Endothelial cell of umbilical vein (primary cell): Measurements from ENCODE around the gene BORCS6. TPM values are rescaled to one million over a fixed set of nuclear protein-coding genes. Genes with fewer than 3 reads are reported as not detected.

Experiments
- BruUV-seq: library from RNA; stranded (reverse); fragments of 400-500 nt; replicated peaks from 2 replicates; lab custom pipeline; 2021; lab: Mats Ljungman, UMichigan
- CTCF ChIA-PET: fragments of 300-600, 350-600 bp; sonication (Branson Sonifier 250); formaldehyde crosslinking; loops from one replicate; lab custom pipeline; 2021; ENCODE audit warnings: antibody characterized with exemption, inconsistent platforms; lab: Charles Lee
- POLR2A ChIA-PET: fragments of 300-600, 350-600 bp; sonication (Branson Sonifier 250); formaldehyde crosslinking; loops from one replicate; lab custom pipeline; 2021; ENCODE audit warnings: antibody characterized with exemption, inconsistent platforms; lab: Charles Lee
- DNase-seq: peaks from one replicate; pipeline ENCODE4 v3.0.0-alpha.2; 2011; ENCODE audit warnings: low read depth, low spot score
- FAIRE-seq: peaks from 2 replicates; lab custom pipeline; 2011; peaks lifted over from hg19 to GRCh38; lab: Jason Lieb, UNC
- H2AFZ ChIP-seq: 2 replicates; pipeline ENCODE4 v1.6.0; 2012; ENCODE audit warnings: low read depth, low read length, control low read depth, inconsistent platforms
- H3K27ac ChIP-seq: 2 replicates; pipeline ENCODE4 v1.5.1; 2011; ENCODE audit warnings: low read depth, mild to moderate bottlenecking, control low read depth, low read length, moderate library complexity; ENCODE audit not compliant: insufficient read depth
- H3K27me3 ChIP-seq, 2 experiments: 2 replicates each; pipeline versions ENCODE4 v1.6.0 to v1.6.1; 2011; ENCODE audit warnings: low read length in 2 of 2, mixed read lengths in 1 of 2; ENCODE audit not compliant: control insufficient read depth in 2 of 2, insufficient read depth in 2 of 2
- H3K36me3 ChIP-seq, 2 experiments: 2 replicates in 1 of 2; 3 replicates in 1 of 2; pipeline ENCODE4 v1.5.1; 2011; ENCODE audit warnings: low read length in 2 of 2, mild to moderate bottlenecking in 1 of 2, moderate library complexity in 1 of 2; ENCODE audit not compliant: control insufficient read depth in 2 of 2, insufficient read depth in 2 of 2; ENCODE audit errors: extremely low read depth in 1 of 2
- H3K4me1 ChIP-seq: 3 replicates; pipeline ENCODE4 v1.5.1; 2011; ENCODE audit warnings: mild to moderate bottlenecking, low read length; ENCODE audit not compliant: control insufficient read depth, insufficient read depth; ENCODE audit errors: extremely low read depth
- H3K4me2 ChIP-seq: 2 replicates; pipeline ENCODE4 v1.6.1; 2011; ENCODE audit warnings: low read length, control low read depth, mixed read lengths; ENCODE audit not compliant: insufficient read depth
- H3K4me3 ChIP-seq, 3 experiments: fragments of 200-600 bp in 1 of 3; sonication (generic), shearing (Covaris generic) in 1 of 3; replicated peaks in 1 of 3; 2 replicates each; pipeline ENCODE4 v1.5.1; 2011 to 2016; ENCODE audit warnings: control low read depth in 3 of 3, low read length in 3 of 3, mild to moderate bottlenecking in 2 of 3, inconsistent platforms in 1 of 3, low read depth in 1 of 3, moderate library complexity in 1 of 3; ENCODE audit not compliant: insufficient read depth in 1 of 3
- H3K79me2 ChIP-seq: 2 replicates; pipeline ENCODE4 v1.6.0; 2012; ENCODE audit warnings: low read length, inconsistent platforms; ENCODE audit not compliant: control insufficient read depth, insufficient read depth
- H3K9ac ChIP-seq: replicated peaks from 2 replicates; pipeline ENCODE3; 2011; ENCODE audit warnings: low read length, control low read depth; ENCODE audit not compliant: insufficient read depth; ENCODE audit errors: extremely low read depth
- H3K9me1 ChIP-seq: replicated peaks from 3 replicates; pipeline ENCODE4 v1.6.0; 2011; ENCODE audit warnings: mild to moderate bottlenecking, low read length; ENCODE audit not compliant: control insufficient read depth, insufficient read depth; ENCODE audit errors: extremely low read depth
- H3K9me3 ChIP-seq: replicated peaks from 2 replicates; pipeline ENCODE4 v1.5.1; 2012; ENCODE audit warnings: low read length, inconsistent platforms; ENCODE audit not compliant: control insufficient read depth, insufficient read depth
- H4K20me1 ChIP-seq: replicated peaks from 2 replicates; pipeline ENCODE3; 2011; ENCODE audit warnings: mild to moderate bottlenecking, low read length; ENCODE audit not compliant: control insufficient read depth, insufficient read depth; ENCODE audit errors: extremely low read depth
- EZH2 ChIP-seq: IDR thresholded peaks from 2 replicates; pipeline ENCODE4 v1.6.1; 2012; ENCODE audit warnings: borderline replicate concordance, low read depth, mild to moderate bottlenecking, moderate library complexity, low read length, inconsistent platforms; ENCODE audit not compliant: severe bottlenecking
- FOS ChIP-seq: IDR thresholded peaks from 2 replicates; pipeline ENCODE4 v1.6.1; 2011; ENCODE audit warnings: mild to moderate bottlenecking, low read length, moderate library complexity, borderline replicate concordance; ENCODE audit not compliant: insufficient read depth
- GATA2 ChIP-seq: IDR thresholded peaks from 2 replicates; pipeline ENCODE4 v1.7.0; 2011; ENCODE audit warnings: low read depth, mild to moderate bottlenecking, moderate library complexity, mixed read lengths, low read length; ENCODE audit not compliant: insufficient read length, insufficient read depth
- JUN ChIP-seq: IDR thresholded peaks from 2 replicates; pipeline ENCODE4 v1.6.1; 2011; ENCODE audit warnings: borderline replicate concordance, low read depth; ENCODE audit not compliant: insufficient read length, insufficient read depth
- MYC ChIP-seq: IDR thresholded peaks from one replicate; pipeline ENCODE4 v1.6.1; 2011; ENCODE audit warnings: mild to moderate bottlenecking, low read depth, low read length
- POLR2A ChIP-seq: IDR thresholded peaks from 2 replicates; pipeline ENCODE4 v1.6.1; 2012; ENCODE audit warnings: low read depth, mild to moderate bottlenecking, control low read depth, low read length
- POLR2AphosphoS5 ChIP-seq: IDR thresholded peaks from 2 replicates; pipeline ENCODE4 v1.6.1; 2012; ENCODE audit warnings: low read depth, mild to moderate bottlenecking, control low read depth, low read length, moderate library complexity; ENCODE audit not compliant: insufficient read depth
- dilution Hi-C: fragments of 300-500 bp; cut with MboI; formaldehyde crosslinking; loops from one replicate; pipeline ENCODE4 v1.15.0; 2019; ENCODE audit warnings: low sequenced_read_pairs; ENCODE audit not compliant: extremely low pct_ligation_motif_present
- intact Hi-C: fragments of 100-400 bp; cut with micrococcal nuclease; formaldehyde crosslinking; loops from one replicate; pipeline ENCODE4 v1.10.0; 2022
- microRNA counts: library from miRNA; unstranded; fragments of <30 nt; microRNA quantifications from one replicate; lab custom pipeline; 2016
- microRNA-seq: library from miRNA; unstranded; fragments of <30 nt; microRNA quantifications from one replicate; pipeline ENCODE4 v1.2.0, GENCODE V29; 2021; ENCODE audit warnings: borderline number of aligned reads, borderline replicate concordance
- polyA plus RNA-seq, 4 experiments: library from polyadenylated mRNA; depleted of rRNA in 3 of 4; stranded (reverse) in 3 of 4; unstranded in 1 of 4; fragments of >200 nt; gene quantifications; 2 replicates each; pipeline versions ENCODE4 v1.2.1 to v1.2.3, GENCODE V29; 2011 to 2012; ENCODE audit warnings: missing spikeins in 1 of 4
- total RNA-seq: library from RNA; stranded (reverse); gene quantifications from 2 replicates; pipeline ENCODE4 v1.2.3, GENCODE V29; 2021
- TF ChIP-seq, protein P1 (sequence below): IDR thresholded peaks from 2 replicates; pipeline ENCODE4 v1.6.1; 2011; ENCODE audit not compliant: insufficient read depth, insufficient read length
- TF ChIP-seq, protein P2 (sequence below), 2 donors: IDR thresholded peaks; 1 replicate in 1 of 2; 2 replicates in 1 of 2; pipeline ENCODE4 v1.5.1; 2011; ENCODE audit warnings: low read length in 2 of 2, mild to moderate bottlenecking in 2 of 2, moderate library complexity in 2 of 2, control low read depth in 1 of 2, inconsistent platforms in 1 of 2, low read depth in 1 of 2; ENCODE audit not compliant: insufficient read depth in 1 of 2; ENCODE audit errors: extremely low read depth in 1 of 2

The BORCS6 gene
- total and polyA plus RNA-seq, 2 donors (not counting 3 experiments of a cell fraction or from before 2014, with no cell fraction given): 8.0 to 9.0 TPM

DNA sequence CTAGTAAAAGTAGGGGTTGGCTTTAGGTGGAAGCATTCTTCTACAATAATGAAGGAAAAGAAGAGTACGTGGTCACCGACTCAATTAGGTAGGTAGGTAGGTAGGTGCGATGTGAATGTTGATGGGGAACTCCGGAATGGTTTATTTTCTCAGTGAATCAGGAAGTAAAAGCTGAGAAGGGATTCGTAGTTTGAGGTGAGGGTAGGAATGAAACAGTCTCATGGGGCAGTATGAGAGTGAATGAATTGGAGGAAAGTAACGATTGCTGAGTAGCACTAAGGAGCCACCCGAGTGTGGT lies 51.7 kb downstream of the BORCS6 start:
- peak overlapping the region; percentile 83 for H2AFZ ChIP-seq
- intact Hi-C loops: loop anchor here (1.0 kb wide), 5 partner anchors 12 to 162 kb away; no protein-coding TSS in a partner anchor

More for the DNA sequence above, 51.7 kb downstream of the BORCS6 start:
- peaks cover 14% of the 10 kb centered on the region for H3K4me1 ChIP-seq
- peaks cover 0 to 21% of the 10 kb centered on the region in 2 experiments for H3K36me3 ChIP-seq
- dilution Hi-C loops: no loop called here
- DNase-seq: no peak
- peak overlapping the region in 2 of 3 experiments; percentile 17 to 42 for H3K4me3 ChIP-seq
- H3K27me3 ChIP-seq: no peaks in the 10 kb centered on the region
- no peak for FAIRE-seq
- POLR2A ChIA-PET: interaction anchor here (1.0 to 1.3 kb wide), 2 partner anchors 14 to 35 kb away, joined by 4 to 5 read pairs; partner anchors contain the start of gene PER1
- H3K9me1 ChIP-seq: no peaks in the 10 kb centered on the region
- CTCF ChIA-PET: interaction anchor here (0.7 to 5.6 kb wide), 12 partner anchors 15 to 163 kb away, joined by 3 to 72 read pairs (median 4); partner anchors contain the start of gene HES7
- BruUV-seq: no TSS peak
- no peaks in the 10 kb centered on the region for H3K9me3 ChIP-seq
- TF ChIP-seq EZH2 (no peak), POLR2A (no peak), JUN (no peak), POLR2AphosphoS5 (no peak), MYC (no peak), FOS (no peak), GATA2 (no peak)
- TF ChIP-seq, protein P1, sequence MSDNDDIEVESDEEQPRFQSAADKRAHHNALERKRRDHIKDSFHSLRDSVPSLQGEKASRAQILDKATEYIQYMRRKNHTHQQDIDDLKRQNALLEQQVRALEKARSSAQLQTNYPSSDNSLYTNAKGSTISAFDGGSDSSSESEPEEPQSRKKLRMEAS: no peak
- TF ChIP-seq, protein P2, sequence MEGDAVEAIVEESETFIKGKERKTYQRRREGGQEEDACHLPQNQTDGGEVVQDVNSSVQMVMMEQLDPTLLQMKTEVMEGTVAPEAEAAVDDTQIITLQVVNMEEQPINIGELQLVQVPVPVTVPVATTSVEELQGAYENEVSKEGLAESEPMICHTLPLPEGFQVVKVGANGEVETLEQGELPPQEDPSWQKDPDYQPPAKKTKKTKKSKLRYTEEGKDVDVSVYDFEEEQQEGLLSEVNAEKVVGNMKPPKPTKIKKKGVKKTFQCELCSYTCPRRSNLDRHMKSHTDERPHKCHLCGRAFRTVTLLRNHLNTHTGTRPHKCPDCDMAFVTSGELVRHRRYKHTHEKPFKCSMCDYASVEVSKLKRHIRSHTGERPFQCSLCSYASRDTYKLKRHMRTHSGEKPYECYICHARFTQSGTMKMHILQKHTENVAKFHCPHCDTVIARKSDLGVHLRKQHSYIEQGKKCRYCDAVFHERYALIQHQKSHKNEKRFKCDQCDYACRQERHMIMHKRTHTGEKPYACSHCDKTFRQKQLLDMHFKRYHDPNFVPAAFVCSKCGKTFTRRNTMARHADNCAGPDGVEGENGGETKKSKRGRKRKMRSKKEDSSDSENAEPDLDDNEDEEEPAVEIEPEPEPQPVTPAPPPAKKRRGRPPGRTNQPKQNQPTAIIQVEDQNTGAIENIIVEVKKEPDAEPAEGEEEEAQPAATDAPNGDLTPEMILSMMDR (IDR thresholded peaks at IDR 0.05; ENCODE audit: extremely low read depth in 1 of 2, insufficient read depth in 1 of 2, low read depth in 1 of 2, low read length in 2 of 2): no peak
- no peaks in the 10 kb centered on the region for H3K79me2 ChIP-seq
- no peak overlapping the region for H3K27ac ChIP-seq
- peak overlapping the region; percentile 40 for H3K9ac ChIP-seq
- H4K20me1 ChIP-seq: no peaks in the 10 kb centered on the region
- peak overlapping the region; percentile 92 for H3K4me2 ChIP-seq

MicroRNAs within 50 kb of the gene (microRNA counts, 767-probe panel; counts per million panel counts)
- 723 counts per million, percentile 96 among the panel's probes with 10 or more counts for microRNA hsa-miR-4521 (lab: Ali Mortazavi, UCI)

Small RNA genes within 50 kb of the gene (microRNA-seq; reads per million reads assigned to microRNA genes)
- 224 reads per million, percentile 68 among the genes with 10 or more reads in this experiment for gene MIR4521
- not detected for gene MIR6883

Other genes starting within 250 kb of the BORCS6 start
- not detected in 2 replicates for gene GUCY2D, start 187.6 kb downstream of the BORCS6 start, total RNA-seq
- gene GUCY2D, start 187.6 kb downstream of the BORCS6 start, polyA plus RNA-seq: not detected in 2 replicates
- gene ALOX15B, start 151.1 kb downstream of the BORCS6 start, total RNA-seq: not detected in 2 replicates
- not detected in 2 replicates for gene ALOX15B, start 151.1 kb downstream of the BORCS6 start, polyA plus RNA-seq
- not detected in 2 replicates for gene ALOX12B, start 102.5 kb downstream of the BORCS6 start, total RNA-seq
- not detected in 2 replicates for gene ALOX12B, start 102.5 kb downstream of the BORCS6 start, polyA plus RNA-seq
- gene ALOXE3, start 71.7 kb downstream of the BORCS6 start, total RNA-seq: not detected in 2 replicates
- gene ALOXE3, start 71.7 kb downstream of the BORCS6 start, polyA plus RNA-seq: 0.01 TPM in 1 of 2 replicates, not detected in the other
- 0.51 TPM in 1 of 2 replicates, not detected in the other for gene HES7, start 66.1 kb downstream of the BORCS6 start, total RNA-seq
- 0.19 and 0.33 TPM in 2 replicates for gene HES7, start 66.1 kb downstream of the BORCS6 start, polyA plus RNA-seq
- 32.1 and 36.5 TPM in 2 replicates for gene PER1, start 37.8 kb downstream of the BORCS6 start, total RNA-seq
- 12.1 and 13.6 TPM in 2 replicates for gene PER1, start 37.8 kb downstream of the BORCS6 start, polyA plus RNA-seq
- gene VAMP2, start 27.2 kb downstream of the BORCS6 start, total RNA-seq: 31.7 and 35.9 TPM in 2 replicates
- 28.7 and 38.0 TPM in 2 replicates for gene VAMP2, start 27.2 kb downstream of the BORCS6 start, polyA plus RNA-seq
- 20.0 and 20.4 TPM in 2 replicates for gene TMEM107, start 13.8 kb downstream of the BORCS6 start, total RNA-seq
- 31.6 and 36.9 TPM in 2 replicates for gene TMEM107, start 13.8 kb downstream of the BORCS6 start, polyA plus RNA-seq
- 104 and 107 TPM in 2 replicates for gene AURKB, start 20.4 kb upstream of the BORCS6 start, total RNA-seq
- gene AURKB, start 20.4 kb upstream of the BORCS6 start, polyA plus RNA-seq: 67.8 and 69.2 TPM in 2 replicates
- 49.9 and 53.2 TPM in 2 replicates for gene CTC1, start 57.9 kb upstream of the BORCS6 start, total RNA-seq
- 36.3 and 38.3 TPM in 2 replicates for gene CTC1, start 57.9 kb upstream of the BORCS6 start, polyA plus RNA-seq
- 84.1 and 108 TPM in 2 replicates for gene PFAS, start 59.1 kb upstream of the BORCS6 start, total RNA-seq
- 31.4 and 34.1 TPM in 2 replicates for gene PFAS, start 59.1 kb upstream of the BORCS6 start, polyA plus RNA-seq
- 36.5 and 36.8 TPM in 2 replicates for gene RANGRF, start 98.5 kb upstream of the BORCS6 start, total RNA-seq
- 52.7 and 52.9 TPM in 2 replicates for gene RANGRF, start 98.5 kb upstream of the BORCS6 start, polyA plus RNA-seq
- 7.7 and 9.4 TPM in 2 replicates for gene SLC25A35, start 105.2 kb upstream of the BORCS6 start, total RNA-seq
- gene SLC25A35, start 105.2 kb upstream of the BORCS6 start, polyA plus RNA-seq: 7.6 and 8.1 TPM in 2 replicates
- gene ARHGEF15, start 120.1 kb upstream of the BORCS6 start, total RNA-seq: 78.6 and 108 TPM in 2 replicates
- gene ARHGEF15, start 120.1 kb upstream of the BORCS6 start, polyA plus RNA-seq: 119 and 355 TPM in 2 replicates
- gene ODF4, start 149.7 kb upstream of the BORCS6 start, total RNA-seq: not detected in 2 replicates
- gene ODF4, start 149.7 kb upstream of the BORCS6 start, polyA plus RNA-seq: not detected in 2 replicates
- 1,739 and 1,805 TPM in 2 replicates for gene RPL26, start 193.0 kb upstream of the BORCS6 start, total RNA-seq
- 1,647 and 2,229 TPM in 2 replicates for gene RPL26, start 193.0 kb upstream of the BORCS6 start, polyA plus RNA-seq
- not detected in 2 replicates for gene RNF222, start 207.6 kb upstream of the BORCS6 start, total RNA-seq
- gene RNF222, start 207.6 kb upstream of the BORCS6 start, polyA plus RNA-seq: not detected in 2 replicates
- gene NDEL1, start 245.7 kb upstream of the BORCS6 start, total RNA-seq: 60.0 and 65.7 TPM in 2 replicates
- 87.4 and 93.0 TPM in 2 replicates for gene NDEL1, start 245.7 kb upstream of the BORCS6 start, polyA plus RNA-seq